Right renal pelvis (tissue), 4 donors: Measurements from ENCODE around the gene ALKAL2. TPM values are rescaled to one million over a fixed set of nuclear protein-coding genes. Genes with fewer than 3 reads are reported as not detected.

ENCODE experiments used
- DNase-seq, 4 donors: peaks; one replicate each; pipeline ENCODE4 v3.0.0-alpha.2; 2013; ENCODE audit warnings: low read depth in 4 of 4, low spot score in 3 of 4, missing footprints in 1 of 4
- polyA plus RNA-seq, 4 donors: library from polyadenylated mRNA; unstranded; fragments of 120-200 nt; gene quantifications; one replicate each; pipeline ENCODE4 v1.2.1, GENCODE V29; 2013; ENCODE audit not compliant: insufficient read length in 4 of 4

The ALKAL2 gene
- polyA plus RNA-seq, 4 donors, result 3.8 to 6.7 (median 5.5) TPM

GRCh38 chr2:295090-295489 is 7.2 kb upstream of the ALKAL2 start:
- no peak for DNase-seq

DNA sequence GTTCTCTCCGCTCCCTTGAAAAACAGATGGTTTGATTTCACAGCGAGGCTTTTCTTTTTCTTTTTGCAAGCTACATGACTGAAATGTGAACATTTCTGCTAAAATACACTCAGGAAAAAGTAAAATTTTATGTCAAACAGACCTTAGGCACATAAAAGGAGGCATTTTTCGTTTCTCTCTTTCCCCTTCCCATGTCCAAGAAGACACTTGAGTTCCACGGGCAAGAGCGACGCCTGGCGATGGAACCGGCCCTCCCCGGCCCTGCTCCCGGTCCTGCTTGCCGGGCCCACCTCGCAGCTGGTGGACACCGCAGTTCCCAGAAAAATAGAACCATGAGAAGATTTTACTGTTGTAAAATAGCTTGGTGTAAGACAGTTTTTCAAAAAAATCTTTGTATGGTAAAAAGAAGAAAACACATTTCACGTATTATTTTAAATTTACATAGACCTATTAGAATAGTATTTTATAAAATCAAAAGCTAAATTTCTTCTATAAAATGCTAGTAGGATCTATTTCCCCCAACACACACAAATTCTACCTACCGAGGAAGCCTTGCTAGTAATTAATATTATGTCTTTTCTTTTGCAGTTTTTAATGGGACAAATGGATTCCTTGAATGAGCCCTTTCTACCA is 2.3 kb upstream of the ALKAL2 start:
- DNase-seq, result peak in 1 of 4 donors; percentile 65

DNA sequence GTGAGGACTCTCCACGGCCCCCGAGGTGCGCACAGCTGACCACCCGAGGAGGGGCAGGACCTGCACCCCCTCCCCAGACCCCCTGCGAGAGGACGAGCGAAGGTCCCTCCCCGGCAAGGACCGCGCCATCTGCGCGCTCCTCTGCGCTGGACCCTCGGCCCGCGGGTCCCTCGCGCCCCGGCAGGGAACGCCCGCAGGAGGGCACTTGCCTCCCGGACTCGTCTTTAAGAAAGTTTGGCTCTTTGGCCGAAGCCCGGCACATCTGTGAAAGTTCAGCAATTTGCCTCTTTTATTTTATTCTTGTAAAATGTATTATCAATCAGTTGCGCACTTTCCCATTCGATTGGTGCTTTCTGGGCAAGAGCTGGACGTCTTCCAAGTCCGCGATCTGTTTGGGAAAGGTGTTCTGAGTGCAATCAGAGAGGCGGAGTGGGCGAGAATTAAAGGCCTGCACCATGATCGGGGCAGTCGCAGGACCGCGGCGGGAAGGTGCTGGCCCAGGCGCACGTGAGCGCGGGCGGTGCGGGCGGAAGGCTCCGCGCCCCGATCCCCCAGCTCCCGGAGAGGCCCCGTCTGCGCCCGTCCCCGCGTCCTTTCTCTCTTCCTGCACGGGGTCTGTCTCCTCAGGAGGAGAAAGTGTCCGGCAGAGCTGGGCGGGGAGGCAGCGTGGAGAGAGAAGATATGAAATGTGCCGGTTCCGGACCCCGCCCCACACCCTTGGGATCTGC is 1.6 kb upstream of the ALKAL2 start:
- no peak for DNase-seq

- DNase-seq, result no peak
Observed at GRCh38 chr2:288758-289361, 969 bp upstream of the ALKAL2 start.

- DNase-seq, result no peak
Observed at GRCh38 chr2:287471-287885, 413 bp downstream of the ALKAL2 start.

DNA sequence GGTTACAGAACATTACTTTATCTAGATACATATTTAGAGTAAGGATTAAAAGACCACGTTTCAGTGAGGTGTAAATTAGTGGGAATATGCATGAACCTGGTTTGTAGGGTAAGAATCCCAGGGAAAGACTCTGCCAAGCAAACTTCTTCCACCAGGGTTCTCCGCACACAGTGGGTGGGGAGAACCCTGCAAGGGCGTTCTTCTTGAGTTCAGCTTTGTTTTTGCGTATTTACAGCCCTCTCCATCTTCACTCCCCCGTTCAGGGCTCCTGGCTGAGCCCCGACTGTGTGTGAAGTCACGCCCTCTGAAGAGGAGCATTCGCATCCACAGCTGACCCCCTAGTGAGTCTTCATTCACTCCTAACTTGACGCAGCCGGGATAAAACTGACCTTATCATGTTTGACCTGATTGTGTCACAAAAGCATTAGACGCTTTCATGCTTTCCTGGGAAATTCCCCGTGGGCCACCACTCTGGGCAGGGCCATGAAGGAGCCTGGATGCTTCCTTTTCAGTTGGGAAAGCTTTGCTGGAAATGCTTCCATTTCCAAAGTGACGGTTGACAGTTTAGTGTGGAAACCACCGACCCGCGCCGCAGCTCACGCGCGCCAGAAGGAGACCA is 1.0 kb downstream of the ALKAL2 start:
- DNase-seq, result no peak

DNA sequence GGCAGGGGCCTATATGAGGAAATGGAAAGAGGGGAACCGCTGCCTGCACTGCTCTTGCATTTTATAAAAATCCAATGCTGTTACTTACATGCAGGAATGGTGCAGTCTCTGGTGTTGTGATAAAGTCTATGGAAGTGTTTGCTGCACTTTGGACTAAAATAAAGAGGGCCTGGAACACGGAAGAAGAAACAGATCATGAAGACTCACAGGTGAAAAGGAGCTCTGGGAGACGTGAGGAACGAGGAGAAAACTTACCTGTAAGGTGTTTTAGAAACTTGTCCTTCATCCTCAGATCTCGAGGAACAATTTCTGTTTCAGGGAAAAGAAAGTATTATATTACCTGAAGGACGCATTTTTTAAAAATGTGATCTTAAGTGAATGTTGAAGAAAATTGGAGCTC is 1.9 kb downstream of the ALKAL2 start:
- no peak for DNase-seq

GRCh38 chr2:285531-285930 is 2.4 kb downstream of the ALKAL2 start:
- DNase-seq, result no peak

DNA sequence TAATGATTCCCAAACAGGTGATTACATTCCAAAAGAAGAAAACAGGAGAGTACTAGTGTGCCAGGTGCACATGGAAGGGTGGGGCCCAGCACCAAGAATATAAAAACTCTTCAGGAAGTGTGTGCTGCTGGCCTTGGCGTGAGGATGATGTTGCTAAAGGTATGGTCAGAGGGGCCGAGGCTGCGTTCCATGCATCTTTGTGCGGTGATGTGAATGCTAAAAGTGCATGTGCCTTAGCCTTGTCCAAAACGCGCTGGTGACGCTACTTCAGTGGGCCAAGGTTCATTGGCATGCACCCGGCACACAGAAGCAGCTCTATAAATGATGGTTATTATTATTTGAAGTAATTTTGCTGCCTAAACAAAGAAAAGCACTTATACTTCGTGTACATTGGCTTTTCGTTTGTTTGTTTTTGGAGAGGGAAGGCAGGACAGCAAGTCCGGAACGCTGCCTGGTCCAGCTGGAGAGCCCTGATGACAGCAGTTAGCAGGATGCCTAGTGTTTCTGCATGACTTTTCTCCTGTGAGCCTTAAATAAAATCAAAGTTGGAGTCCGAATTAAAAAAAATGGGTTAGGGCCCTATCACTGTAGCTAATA is 2.9 kb downstream of the ALKAL2 start:
- no peak for DNase-seq

DNA sequence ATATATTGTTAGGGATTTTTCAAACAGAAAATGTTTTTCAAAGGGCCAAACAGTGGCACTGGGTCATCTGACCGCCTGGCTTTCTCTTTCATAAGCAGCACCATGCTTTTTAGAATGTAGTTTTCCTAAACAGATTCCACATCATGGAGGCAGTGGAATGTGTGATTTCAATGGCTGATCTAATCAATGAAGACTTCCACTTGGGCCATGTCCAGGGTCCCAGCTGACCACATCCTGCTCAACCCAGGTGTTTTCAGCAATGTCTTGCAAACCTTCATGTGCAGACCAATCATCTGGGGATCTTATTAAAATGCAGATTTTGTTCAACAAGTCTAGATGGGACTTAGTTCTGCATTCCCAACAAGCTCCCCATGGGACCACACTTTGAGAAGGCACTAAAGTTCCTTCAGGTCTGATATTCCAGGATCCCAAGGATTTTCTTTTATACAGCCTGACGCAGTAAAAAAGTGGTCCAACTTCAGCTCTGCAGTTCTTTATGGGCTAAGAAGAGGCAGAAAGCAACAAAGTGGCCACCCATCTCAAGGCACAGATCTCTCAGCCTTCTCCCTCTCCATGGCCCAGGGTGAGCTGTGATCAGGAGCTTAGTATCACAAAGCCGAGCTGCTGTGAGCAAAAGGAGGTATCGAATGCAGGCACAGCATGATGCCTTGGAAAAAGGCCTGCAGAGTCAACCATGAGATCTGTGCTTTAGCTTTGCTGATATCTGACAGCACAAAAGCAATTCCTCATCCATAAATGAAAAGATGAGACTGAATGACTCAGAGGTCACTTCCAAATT is 3.7 kb downstream of the ALKAL2 start:
- no peak for DNase-seq

DNA sequence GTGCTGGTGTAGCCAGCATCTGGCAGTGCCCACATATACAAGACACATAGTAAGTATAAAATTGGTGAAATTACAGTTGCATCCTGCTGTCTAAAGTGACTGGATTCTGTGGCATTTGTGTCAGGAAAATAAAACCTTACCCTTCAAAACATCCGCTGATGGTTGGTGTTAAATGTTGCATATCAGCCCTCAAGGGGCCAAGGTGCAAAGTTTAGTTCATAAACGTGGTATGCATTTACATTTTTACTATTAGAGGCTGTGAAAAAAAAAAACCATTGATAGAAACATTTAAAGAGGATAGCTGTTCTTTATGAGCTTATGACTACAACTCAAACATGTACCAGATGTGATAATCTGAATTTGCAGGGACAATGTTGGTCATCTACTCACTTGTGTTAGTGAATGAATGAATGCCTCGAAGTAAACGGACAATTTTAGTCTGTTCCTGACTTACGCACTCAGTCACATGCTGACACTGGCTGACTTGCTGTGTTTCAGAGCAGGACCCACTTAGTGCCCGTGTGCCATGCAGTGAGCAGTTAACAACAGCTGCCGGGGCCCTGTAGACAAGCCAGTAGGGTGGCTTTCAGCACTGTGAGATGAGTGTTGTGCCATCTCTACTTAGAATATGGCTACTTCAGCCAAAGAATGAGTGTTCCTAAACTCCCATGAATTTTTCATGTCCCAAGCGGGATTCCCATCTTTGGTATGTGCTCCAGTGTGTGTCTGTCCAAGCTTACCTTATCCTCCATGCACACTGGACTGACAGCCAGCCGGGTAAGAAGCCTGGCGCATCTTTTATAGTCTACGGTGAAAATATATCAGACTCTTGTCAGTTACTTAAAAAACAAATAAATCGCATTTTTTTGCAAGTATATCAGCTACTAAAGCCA is 5.3 kb downstream of the ALKAL2 start:
- DNase-seq, result no peak

GRCh38 chr2:281381-281780 is 6.5 kb downstream of the ALKAL2 start:
- no peak for DNase-seq

- DNase-seq, result no peak
Observed at GRCh38 chr2:280650-281110, 7.2 kb downstream of the ALKAL2 start.

GRCh38 chr2:279956-280649 is 7.8 kb downstream of the ALKAL2 start:
- DNase-seq, result no peak

- no peak for DNase-seq
Observed at GRCh38 chr2:279366-279765, 8.5 kb downstream of the ALKAL2 start.

- no peak for DNase-seq
Observed at GRCh38 chr2:278927-279320, 9.0 kb downstream of the ALKAL2 start.

GRCh38 chr2:278312-278926 is 9.5 kb downstream of the ALKAL2 start:
- no peak for DNase-seq

- no peak for DNase-seq
Observed at GRCh38 chr2:275466-275865, 12.4 kb downstream of the ALKAL2 start.
